SK-N-SH (cell line): ENCODE measurements around the gene NUSAP1. TPM values are rescaled to one million over a fixed set of nuclear protein-coding genes. Genes with fewer than 3 reads are reported as not detected.

Experiments used
- CTCF ChIA-PET: fragments of 300-600, 350-600 bp; formaldehyde crosslinking; extraction: SDS; loops from one replicate; lab custom pipeline; 2021; lab: Yijun Ruan, JAX
- POLR2A ChIA-PET: fragments of 350-600 bp; sonication (Branson Sonifier 250); formaldehyde crosslinking; extraction: SDS; loops from one replicate; lab custom pipeline; 2020; ENCODE audit warnings: antibody characterized with exemption, inconsistent platforms; lab: Yijun Ruan, JAX
- DNase-seq: peaks from one replicate; pipeline ENCODE4 v3.0.0; 2012
- H2AFZ ChIP-seq: fragments of 200-600 bp; sonication (generic); 2 replicates; pipeline ENCODE4 v1.8.1; 2016; ENCODE audit warnings: antibody characterized with exemption, mild to moderate bottlenecking, low read depth
- H3F3A ChIP-seq: fragments of 200-600 bp; sonication (generic); replicated peaks from 2 replicates; pipeline ENCODE3; 2016; ENCODE audit warnings: antibody characterized with exemption, mild to moderate bottlenecking; ENCODE audit not compliant: insufficient read depth
- H3K27ac ChIP-seq, 2 experiments: fragments of 200-500 bp in 1 of 2; fragments of 200-600 bp in 1 of 2; sonication (Bioruptor generic) in 1 of 2; sonication (generic), shearing (Covaris generic) in 1 of 2; 2 replicates each; pipeline versions ENCODE4 v1.5.1 to v1.6.1; 2014 to 2016; ENCODE audit warnings: low read depth in 2 of 2, inconsistent platforms in 1 of 2, low read length in 1 of 2, mild to moderate bottlenecking in 1 of 2, mixed read lengths in 1 of 2
- H3K27me3 ChIP-seq: fragments of 200-600 bp; sonication (generic), shearing (Covaris generic); 2 replicates; pipeline ENCODE4 v1.6.1; 2016; ENCODE audit warnings: mixed run types; ENCODE audit not compliant: insufficient read depth
- H3K36me3 ChIP-seq, 2 experiments: fragments of 200-500 bp in 1 of 2; fragments of 200-600 bp in 1 of 2; sonication (Bioruptor generic) in 1 of 2; sonication (generic) in 1 of 2; replicated peaks in 1 of 2; 2 replicates each; pipeline versions ENCODE3 to v1.5.1; 2014 to 2016; ENCODE audit warnings: low read length in 1 of 2, mild to moderate bottlenecking in 1 of 2; ENCODE audit not compliant: insufficient read depth in 2 of 2, control insufficient read depth in 1 of 2
- H3K4me1 ChIP-seq, 2 experiments: fragments of 200-500 bp in 1 of 2; fragments of 200-600 bp in 1 of 2; sonication (Bioruptor generic) in 1 of 2; sonication (generic), shearing (Covaris generic) in 1 of 2; 2 replicates each; pipeline versions ENCODE4 v1.5.1 to v1.6.1; 2014 to 2016; ENCODE audit warnings: low read depth in 1 of 2, low read length in 1 of 2, mixed run types in 1 of 2; ENCODE audit not compliant: insufficient read depth in 2 of 2, control insufficient read depth in 1 of 2
- H3K4me2 ChIP-seq: fragments of 200-600 bp; sonication (generic), shearing (Covaris generic); 2 replicates; pipeline ENCODE4 v1.6.1; 2017; ENCODE audit warnings: mixed run types
- H3K4me3 ChIP-seq, 2 experiments: fragments of 200-500 bp in 1 of 2; fragments of 200-600 bp in 1 of 2; sonication (Bioruptor generic) in 1 of 2; sonication (generic), shearing (Covaris generic) in 1 of 2; 2 replicates each; pipeline versions ENCODE4 v1.5.1 to v1.8.1; 2014 to 2016; ENCODE audit warnings: low read depth in 2 of 2, inconsistent platforms in 1 of 2, low read length in 1 of 2, mild to moderate bottlenecking in 1 of 2, mixed read lengths in 1 of 2, moderate library complexity in 1 of 2
- H3K79me2 ChIP-seq: fragments of 200-600 bp; sonication (generic); 2 replicates; pipeline ENCODE4 v1.8.1; 2017; ENCODE audit warnings: mild to moderate bottlenecking; ENCODE audit not compliant: insufficient read depth
- H3K9ac ChIP-seq: fragments of 200-600 bp; sonication (generic); 2 replicates; pipeline ENCODE4 v1.6.1; 2017; ENCODE audit warnings: mixed run types
- H3K9me2 ChIP-seq: fragments of 200-600 bp; sonication (generic); 2 replicates; pipeline ENCODE4 v1.6.1; 2017; ENCODE audit warnings: mixed run types
- H3K9me3 ChIP-seq: fragments of 200-600 bp; sonication (generic); 2 replicates; pipeline ENCODE4 v1.6.1; 2017; ENCODE audit warnings: mixed run types, mild to moderate bottlenecking, moderate library complexity
- H4K20me1 ChIP-seq: fragments of 200-600 bp; sonication (generic); 2 replicates; pipeline ENCODE4 v1.6.1; 2017; ENCODE audit warnings: mild to moderate bottlenecking, mixed run types; ENCODE audit not compliant: insufficient read depth
- EZH2phosphoT487 ChIP-seq: fragments of 200-600 bp; sonication (generic); IDR thresholded peaks from 2 replicates; pipeline ENCODE4 v1.6.1; 2017; ENCODE audit warnings: low read depth, mixed run types, mild to moderate bottlenecking, antibody characterized with exemption, moderate library complexity, borderline replicate concordance
- FOXM1 ChIP-seq: IDR thresholded peaks from 2 replicates; pipeline ENCODE4 v1.4.0; 2012; ENCODE audit warnings: low read depth, mild to moderate bottlenecking
- MAX ChIP-seq: IDR thresholded peaks from 2 replicates; pipeline ENCODE4 v1.4.0; 2012; ENCODE audit warnings: low read depth
- MEF2A ChIP-seq: IDR thresholded peaks from 2 replicates; pipeline ENCODE4 v1.4.0; 2012; ENCODE audit warnings: low read depth, borderline replicate concordance
- NFIC ChIP-seq: IDR thresholded peaks from 2 replicates; pipeline ENCODE4 v1.4.0; 2012; ENCODE audit warnings: borderline replicate concordance
- POLR2AphosphoS5 ChIP-seq: IDR thresholded peaks from 2 replicates; pipeline ENCODE4 v1.6.1; 2012; ENCODE audit warnings: low read depth, low read length
- RAD21 ChIP-seq: IDR thresholded peaks from 2 replicates; pipeline ENCODE4 v1.6.1; 2012; ENCODE audit warnings: mild to moderate bottlenecking, low read length
- SMC3 ChIP-seq: IDR thresholded peaks from 2 replicates; pipeline ENCODE4 v1.6.1; 2012; ENCODE audit warnings: low read depth, low read length, improper control_type of control experiment
- TAF1 ChIP-seq: IDR thresholded peaks from 2 replicates; pipeline ENCODE4 v1.6.1; 2012; ENCODE audit warnings: low read depth, mild to moderate bottlenecking, low read length, moderate library complexity, borderline replicate concordance
- TEAD4 ChIP-seq: IDR thresholded peaks from 2 replicates; pipeline ENCODE4 v1.4.0; 2012; ENCODE audit warnings: mild to moderate bottlenecking, borderline replicate concordance; ENCODE audit not compliant: insufficient read depth
- USF2 ChIP-seq: fragments of 150-350 bp; IDR thresholded peaks from 2 replicates; pipeline ENCODE4 v1.6.1; 2017; ENCODE audit warnings: antibody characterized with exemption, low read length, low read depth, borderline replicate concordance
- YY1 ChIP-seq: IDR thresholded peaks from 2 replicates; pipeline ENCODE4 v1.4.0; 2012; ENCODE audit warnings: low read depth, mild to moderate bottlenecking
- WGBS: methylation state at CpG from one replicate; pipeline ENCODE4 v1.1.6; 2017; ENCODE audit warnings: low lambda C conversion rate; 5-methylcytosine and 5-hydroxymethylcytosine counted together
- polyA plus RNA-seq, 3 experiments: library from polyadenylated mRNA; depleted of rRNA; stranded (reverse); fragments of >200 nt; gene quantifications; 2 replicates each; pipeline ENCODE4 v1.2.3, GENCODE V29; 2012
- TF ChIP-seq, protein P1 (sequence below): fragments of 200-600 bp; sonication (generic); IDR thresholded peaks from 2 replicates; pipeline ENCODE4 v1.6.1; 2017; ENCODE audit warnings: antibody characterized with exemption, mild to moderate bottlenecking, moderate library complexity

The NUSAP1 gene
- polyA plus RNA-seq, 1 of the 3 experiments (the other 2 are of a cell fraction): 41.1 TPM

DNA sequence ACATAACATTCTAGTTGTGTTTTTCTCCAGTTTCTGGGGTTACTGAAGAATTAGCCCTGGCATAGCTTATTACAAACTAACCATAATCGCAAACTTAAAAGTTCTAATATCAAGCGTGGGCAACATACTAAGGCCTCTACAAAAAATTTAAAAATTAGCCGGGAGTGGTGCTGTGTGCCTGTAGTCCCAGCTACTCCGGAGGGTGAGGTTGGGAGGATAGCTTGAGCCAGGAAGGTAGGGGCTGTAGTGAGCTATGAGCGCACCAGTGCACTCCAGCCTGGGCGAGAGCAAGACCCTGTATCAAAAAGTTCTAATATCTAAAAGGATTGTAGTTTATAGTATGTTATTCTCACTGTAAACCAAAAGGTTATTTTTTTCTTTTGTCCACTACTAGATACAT lies 1.4 kb upstream of the NUSAP1 start (continued):
- no peak for TF ChIP-seq POLR2AphosphoS5
- TF ChIP-seq, all 33 proteins: peak for 0

- Histone ChIP-seq H4K20me1 (no peaks in the 10 kb centered on the region), H3K9ac (peak overlapping the region; percentile 72), H3K36me3 (no peaks in the 10 kb centered on the region), H3K9me3 (no peaks in the 10 kb centered on the region), H3K4me2 (peak overlapping the region; percentile 86), H3K27ac (peak overlapping the region; percentile 12 to 50; a peak in 3 of 4 replicates), H3F3A (peaks cover 9% of the 10 kb centered on the region), H3K79me2 (peaks cover 58% of the 10 kb centered on the region), H3K27me3 (no peaks in the 10 kb centered on the region), H2AFZ (peak overlapping the region; percentile 100), H3K4me1 (peaks cover 2 to 6% of the 10 kb centered on the region in 2 experiments; a peak in 1 of 4 replicates), H3K4me3 (peak overlapping the region; percentile 77 to 95), H3K9me2 (no peaks in the 10 kb centered on the region)
- POLR2A ChIA-PET: interaction anchor here (1.0 to 1.1 kb wide), 3 partner anchors 10 to 100 kb away, joined by 3 to 4 read pairs (median 3); no protein-coding TSS in a partner anchor
- CTCF ChIA-PET: interaction anchor here (0.9 to 1.6 kb wide), 4 partner anchors 22 to 429 kb away, joined by 3 to 4 read pairs (median 4); no protein-coding TSS in a partner anchor
- TF ChIP-seq MEF2A: no peak
- TF ChIP-seq YY1: no peak
- TF ChIP-seq, protein P1, sequence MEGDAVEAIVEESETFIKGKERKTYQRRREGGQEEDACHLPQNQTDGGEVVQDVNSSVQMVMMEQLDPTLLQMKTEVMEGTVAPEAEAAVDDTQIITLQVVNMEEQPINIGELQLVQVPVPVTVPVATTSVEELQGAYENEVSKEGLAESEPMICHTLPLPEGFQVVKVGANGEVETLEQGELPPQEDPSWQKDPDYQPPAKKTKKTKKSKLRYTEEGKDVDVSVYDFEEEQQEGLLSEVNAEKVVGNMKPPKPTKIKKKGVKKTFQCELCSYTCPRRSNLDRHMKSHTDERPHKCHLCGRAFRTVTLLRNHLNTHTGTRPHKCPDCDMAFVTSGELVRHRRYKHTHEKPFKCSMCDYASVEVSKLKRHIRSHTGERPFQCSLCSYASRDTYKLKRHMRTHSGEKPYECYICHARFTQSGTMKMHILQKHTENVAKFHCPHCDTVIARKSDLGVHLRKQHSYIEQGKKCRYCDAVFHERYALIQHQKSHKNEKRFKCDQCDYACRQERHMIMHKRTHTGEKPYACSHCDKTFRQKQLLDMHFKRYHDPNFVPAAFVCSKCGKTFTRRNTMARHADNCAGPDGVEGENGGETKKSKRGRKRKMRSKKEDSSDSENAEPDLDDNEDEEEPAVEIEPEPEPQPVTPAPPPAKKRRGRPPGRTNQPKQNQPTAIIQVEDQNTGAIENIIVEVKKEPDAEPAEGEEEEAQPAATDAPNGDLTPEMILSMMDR: peak; percentile 68; the same call in 1 of the 2 replicates
- no peak for TF ChIP-seq EZH2phosphoT487
- TF ChIP-seq TEAD4: no peak
- TF ChIP-seq SMC3: peak; percentile 59
- peak; percentile 58 for TF ChIP-seq RAD21
- no peak for TF ChIP-seq TAF1
- no peak for TF ChIP-seq USF2
- TF ChIP-seq NFIC: no peak
- TF ChIP-seq FOXM1: no peak
- peak; percentile 80 for DNase-seq
- WGBS: 5% methylated on average over 13 of the region's 14 CpGs
These were observed 868 bp upstream of the NUSAP1 start for GRCh38 chr15:41331833-41332193.

- WGBS: 2% methylated on average over 17 of the region's 26 CpGs
- POLR2A ChIA-PET: interaction anchor here (0.7 to 1.3 kb wide), 5 partner anchors 9 to 102 kb away, joined by 3 to 4 read pairs (median 3); no protein-coding TSS in a partner anchor
These were observed 413 bp downstream of the NUSAP1 start for GRCh38 chr15:41333026-41333562.

More at GRCh38 chr15:41333026-41333562, 413 bp downstream of the NUSAP1 start:
- no peaks in the 10 kb centered on the region for H3K9me3 ChIP-seq
- peaks cover 70% of the 10 kb centered on the region for H3K79me2 ChIP-seq
- CTCF ChIA-PET: interaction anchor here (0.7 to 1.6 kb wide), 7 partner anchors 9 to 430 kb away, joined by 3 to 5 read pairs (median 4); no protein-coding TSS in a partner anchor
- H3K27ac ChIP-seq: peak overlapping the region; percentile 64 to 81
- H3K27me3 ChIP-seq: no peaks in the 10 kb centered on the region
- peaks cover 9% of the 10 kb centered on the region for H3F3A ChIP-seq
- 0 out of 2 replicates have a peak, but pooled peaks have one; percentile 5 for TF ChIP-seq MAX
- TF ChIP-seq RAD21: no peak
- H2AFZ ChIP-seq: peak overlapping the region; percentile 92
- no peaks in the 10 kb centered on the region for H3K36me3 ChIP-seq
- H3K4me1 ChIP-seq: peaks cover 2 to 6% of the 10 kb centered on the region in 2 experiments; a peak in 1 of 4 replicates
- H3K4me2 ChIP-seq: peak overlapping the region; percentile 89
- no peaks in the 10 kb centered on the region for H3K9me2 ChIP-seq
- H4K20me1 ChIP-seq: peaks cover 1% of the 10 kb centered on the region; the same call in 1 of the 2 replicates
- H3K9ac ChIP-seq: peak overlapping the region; percentile 80
- H3K4me3 ChIP-seq: peak overlapping the region; percentile 77 to 95
- DNase-seq: no peak
